Sigmoid colon (tissue), 7 donors: ENCODE measurements around the gene FBLN1. TPM values are rescaled to one million over a fixed set of nuclear protein-coding genes. Genes with fewer than 3 reads are reported as not detected.
A peak's percentile ranks its signal among the peaks of the same experiment; 100 is the strongest.
"Not testable (repeated sequence)": the region's sequence is repeated elsewhere in the genome, so short reads cannot be mapped to it uniquely, and the experiment has no call there.

Experiments used
- DNase-seq: peaks from one replicate; pipeline ENCODE4 v3.0.0-alpha.2; 2019
- H3K27ac ChIP-seq, 4 donors: fragments of 200-600 bp; sonication (generic); one replicate each; pipeline ENCODE4 v1.5.1; 2016 to 2019; ENCODE audit warnings: mild to moderate bottlenecking in 1 of 4
- H3K27me3 ChIP-seq, 3 donors: fragments of 200-600 bp; sonication (generic); one replicate each; pipeline ENCODE4 v1.5.1; 2019; ENCODE audit warnings: mild to moderate bottlenecking in 1 of 3
- H3K36me3 ChIP-seq, 4 donors: fragments of 200-600 bp; sonication (generic); one replicate each; pipeline ENCODE4 v1.5.1; 2016 to 2019
- H3K4me1 ChIP-seq, 4 donors: fragments of 200-600 bp; sonication (generic); one replicate each; pipeline ENCODE4 v1.5.1; 2017 to 2019
- H3K4me3 ChIP-seq, 4 donors: fragments of 200-600 bp; sonication (generic); one replicate each; pipeline ENCODE4 v1.5.1; 2017 to 2019; ENCODE audit warnings: mild to moderate bottlenecking in 2 of 4, moderate library complexity in 1 of 4
- H3K9me3 ChIP-seq, 4 donors: fragments of 200-600 bp in 3 of 4; sonication (generic) in 3 of 4; one replicate each; pipeline versions ENCODE4 v1.5.1 to v1.6.1; 2013 to 2019
- CTCF ChIP-seq, 4 experiments: fragments of 450-650 bp in 3 of 4; fragments of 200-600 bp in 1 of 4; IDR thresholded peaks; one replicate each; pipeline ENCODE4 v1.5.1; 2016 to 2019; ENCODE audit warnings: antibody characterized with exemption in 4 of 4, mild to moderate bottlenecking in 3 of 4, moderate library complexity in 2 of 4
- EP300 ChIP-seq, 4 donors: sonication (generic); formaldehyde crosslinking; IDR thresholded peaks; one replicate each; pipeline ENCODE4 v1.6.1; 2017; ENCODE audit warnings: antibody characterized with exemption in 4 of 4
- POLR2A ChIP-seq, 2 donors: fragments of 450-650 bp; IDR thresholded peaks; one replicate each; pipeline ENCODE4 v1.6.1; 2016; ENCODE audit warnings: antibody characterized with exemption in 2 of 2, mild to moderate bottlenecking in 2 of 2, moderate library complexity in 2 of 2
- POLR2AphosphoS5 ChIP-seq, 4 donors: sonication (generic); formaldehyde crosslinking; IDR thresholded peaks; one replicate each; pipeline ENCODE4 v1.6.1; 2017; ENCODE audit warnings: antibody characterized with exemption in 4 of 4
- WGBS, 2 donors: extraction: QIAGEN DNeasy Blood & Tissue Kit; methylation state at CpG; one replicate each; pipeline ENCODE4 v1.1.7; 2013; 5-methylcytosine and 5-hydroxymethylcytosine counted together
- intact Hi-C: fragments of 100-400 bp; cut with DNase I; formaldehyde crosslinking; loops from one replicate; pipeline ENCODE4 v1.15.1; 2023
- polyA plus RNA-seq, 3 donors: library from polyadenylated mRNA; stranded (reverse); fragments of 200-250 nt; gene quantifications; one replicate each; pipeline ENCODE4 v1.2.3, GENCODE V29; 2013
- total RNA-seq, 4 donors: library from RNA; depleted of rRNA; stranded (reverse); fragments of >200 nt; gene quantifications; one replicate each; pipeline ENCODE4 v1.1.0, GENCODE V29; 2016
- donor health status: healthy with polysubstance abuse.
- donor health status: Bipolar disorder and iron deficiency.
- donor health status: healthy.

The FBLN1 gene
- total and polyA plus RNA-seq, 7 donors, result 9.0 to 230 (median 123) TPM

- 48 to 61% methylated on average over 16 of the region's 16 CpGs for WGBS, 2 donors
- TF ChIP-seq POLR2A (IDR thresholded peaks at IDR 0.05), result no peak
- peak in 1 of 4 experiments; percentile 10 for TF ChIP-seq CTCF (IDR thresholded peaks at IDR 0.05)
- H3K9me3 ChIP-seq, result no peaks in the 10 kb centered on the region
- peak overlapping the region; percentile 79 to 89 (median 84) for H3K27ac ChIP-seq
- DNase-seq, result no peak
- intact Hi-C loops, result loop anchor here (5.0 kb wide), 1 partner anchor 237 kb away; no protein-coding TSS in a partner anchor
- H3K4me3 ChIP-seq, result peak overlapping the region in 3 of 4 donors; percentile 0 to 22 (median 8)
- no peaks in the 10 kb centered on the region for H3K27me3 ChIP-seq
- no peaks in the 10 kb centered on the region for H3K36me3 ChIP-seq
- H3K4me1 ChIP-seq, result peaks cover 0 to 56% (median 54%) of the 10 kb centered on the region in 4 donors
Measured at GRCh38 chr22:45554040-45554406, 51.3 kb downstream of the FBLN1 start.

- Histone ChIP-seq H3K27ac (peak overlapping the region in 3 of 4 donors; percentile 84 to 89 (median 84)), H3K4me3 (no peak overlapping the region), H3K4me1 (peaks cover 0 to 48% (median 46%) of the 10 kb centered on the region in 4 donors), H3K27me3 (no peaks in the 10 kb centered on the region), H3K36me3 (no peaks in the 10 kb centered on the region), H3K9me3 (peaks cover 0 to 2% (median 1%) of the 10 kb centered on the region in 4 donors)
- DNase-seq, result no peak
- no peak for TF ChIP-seq POLR2AphosphoS5 (IDR thresholded peaks at IDR 0.05)
- TF ChIP-seq CTCF (IDR thresholded peaks at IDR 0.05), result no peak
- 85 to 88% methylated on average over 19 of the region's 19 CpGs for WGBS, 2 donors
- intact Hi-C loops, result loop anchor here (5.0 kb wide), 1 partner anchor 238 kb away; no protein-coding TSS in a partner anchor
Measured at GRCh38 chr22:45554861-45555260, 52.2 kb downstream of the FBLN1 start.

- intact Hi-C loops, H3K27me3 ChIP-seq, DNase-seq, H3K4me3 ChIP-seq, H3K27ac ChIP-seq, H3K36me3 ChIP-seq: not testable (repeated sequence)
- 74 to 84% methylated on average over 7 of the region's 7 CpGs for WGBS, 2 donors
- Histone ChIP-seq H3K4me1 (peaks cover 0 to 17% (median 16%) of the 10 kb centered on the region in 4 donors), H3K9me3 (peaks cover 0 to 11% (median 7%) of the 10 kb centered on the region in 4 donors)
Measured at GRCh38 chr22:45557926-45558325, 55.2 kb downstream of the FBLN1 start.

GRCh38 chr22:45560092-45560491, 57.4 kb downstream of the FBLN1 start:
- H3K27me3 ChIP-seq, H3K4me1 ChIP-seq, intact Hi-C loops, H3K27ac ChIP-seq, H3K4me3 ChIP-seq, DNase-seq: not testable (repeated sequence)
- 87 to 96% methylated on average over 3 of the region's 3 CpGs for WGBS, 2 donors
- H3K9me3 ChIP-seq, result peaks cover 0 to 11% (median 7%) of the 10 kb centered on the region in 4 donors
- H3K36me3 ChIP-seq, result peaks cover 0 to 10% (median 0%) of the 10 kb centered on the region in 4 donors

GRCh38 chr22:45560761-45561160, 58.1 kb downstream of the FBLN1 start:
- H3K36me3 ChIP-seq, result peaks cover 0 to 10% (median 0%) of the 10 kb centered on the region in 4 donors
- DNase-seq, H3K4me1 ChIP-seq, H3K27ac ChIP-seq, intact Hi-C loops, H3K27me3 ChIP-seq, H3K4me3 ChIP-seq: not testable (repeated sequence)
- peaks cover 0 to 11% (median 7%) of the 10 kb centered on the region in 4 donors for H3K9me3 ChIP-seq
- WGBS, 2 donors, result 93 to 94% methylated on average over 4 of the region's 4 CpGs

- H3K4me3 ChIP-seq, result no peak overlapping the region
- H3K27me3 ChIP-seq, result no peaks in the 10 kb centered on the region
- peaks cover 0 to 11% (median 7%) of the 10 kb centered on the region in 4 donors for H3K9me3 ChIP-seq
- no peak overlapping the region for H3K27ac ChIP-seq
- H3K36me3 ChIP-seq, result peaks cover 0 to 10% (median 0%) of the 10 kb centered on the region in 4 donors
- intact Hi-C loops, result no loop called here
- DNase-seq, result no peak
- TF ChIP-seq EP300 (IDR thresholded peaks at IDR 0.05), result no peak
- H3K4me1 ChIP-seq, result no peaks in the 10 kb centered on the region
- WGBS, 2 donors, result 88 to 92% methylated on average over 5 of the region's 5 CpGs
Measured at GRCh38 chr22:45562102-45562501, 59.4 kb downstream of the FBLN1 start.
